ENCODE measurements around the gene IFNAR2.
"Not testable (repeated sequence)": the region's sequence is repeated elsewhere in the genome, so short reads cannot be mapped to it uniquely, and the experiment has no call there.

DNA sequence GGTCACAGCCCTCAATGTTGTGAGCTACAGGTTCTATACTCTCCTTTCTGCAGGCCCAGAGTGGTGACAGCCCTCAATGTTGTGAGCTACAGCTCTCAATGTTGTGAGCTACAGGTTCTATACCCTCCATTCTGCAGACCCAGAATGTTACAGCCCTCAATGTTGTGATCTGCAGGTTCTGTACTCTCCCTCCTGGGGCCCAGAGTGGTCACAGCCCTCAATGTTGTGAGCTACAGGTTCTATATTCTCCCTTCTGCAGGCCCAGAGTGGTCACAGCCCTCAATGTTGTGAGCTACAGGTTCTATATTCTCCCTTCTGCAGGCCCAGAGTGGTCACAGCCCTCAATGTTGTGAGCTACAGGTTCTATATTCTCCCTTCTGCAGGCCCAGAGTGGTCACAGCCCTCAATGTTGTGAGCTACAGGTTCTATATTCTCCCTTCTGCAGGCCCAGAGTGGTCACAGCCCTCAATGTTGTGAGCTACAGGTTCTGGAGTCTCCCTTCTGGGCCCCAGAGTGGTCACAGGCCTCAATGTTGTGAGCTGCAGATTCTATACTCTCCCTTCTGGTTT lies 9.9 kb downstream of the IFNAR2 start:
- TF ChIP-seq CTCF (conservative IDR thresholded peaks at IDR 0.05; ENCODE audit: low read depth, low read length); EZH2 (IDR thresholded peaks at IDR 0.05; ENCODE audit: borderline replicate concordance, low read depth, low read length, poor library complexity, severe bottlenecking): not testable (repeated sequence)

Data from A673 (cell line).